ENCODE results near the gene PDE7B. TPM values are rescaled to one million over a fixed set of nuclear protein-coding genes. Genes with fewer than 3 reads are reported as not detected.

Gene PDE7B
- total RNA-seq, 1 donor from 2014 or later = 0.84 TPM

GRCh38 chr6:136160250-136160649, 308.7 kb downstream of the PDE7B start:
- Histone ChIP-seq H3K36me3 (ENCODE audit: control insufficient read depth, insufficient read depth, low read length) (no peaks in the 10 kb centered on the region), H3K4me3 (ENCODE audit: low read depth, low read length) (no peak overlapping the region), H3K27me3 (ENCODE audit: control insufficient read depth, insufficient read depth, low read length) (no peaks in the 10 kb centered on the region)
- DNase-seq (ENCODE audit: low read depth) = no peak
- no peak for TF ChIP-seq CTCF (IDR thresholded peaks at IDR 0.05; ENCODE audit: insufficient read depth, low read length, poor library complexity, severe bottlenecking)

DNA sequence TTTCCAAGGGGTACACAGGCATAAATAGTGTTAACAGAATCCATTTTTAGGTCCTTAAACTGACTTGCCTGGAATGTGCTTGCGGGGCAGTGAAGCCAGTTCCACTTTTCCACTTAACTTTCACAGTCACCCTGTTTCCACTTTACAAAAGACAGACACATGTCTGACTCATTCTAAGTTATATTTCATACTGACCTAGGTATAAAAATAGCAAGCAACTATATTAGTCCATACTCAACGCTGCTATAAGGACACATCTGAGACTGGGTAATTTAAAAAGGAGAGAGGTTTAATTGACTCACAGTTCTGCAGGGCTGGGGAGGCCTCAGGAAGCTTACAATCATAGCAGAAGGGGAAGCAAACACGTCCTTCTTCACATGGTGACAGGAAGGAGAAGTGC, 310.4 kb downstream of the PDE7B start:
- Histone ChIP-seq H3K27me3 (ENCODE audit: control insufficient read depth, insufficient read depth, low read length) (no peaks in the 10 kb centered on the region), H3K36me3 (ENCODE audit: control insufficient read depth, insufficient read depth, low read length) (no peaks in the 10 kb centered on the region), H3K4me3 (ENCODE audit: low read depth, low read length) (no peak overlapping the region)
- TF ChIP-seq CTCF (IDR thresholded peaks at IDR 0.05; ENCODE audit: insufficient read depth, low read length, poor library complexity, severe bottlenecking) = no peak
- no peak for DNase-seq (ENCODE audit: low read depth)

GRCh38 chr6:136163260-136163659, 311.8 kb downstream of the PDE7B start:
- no peak for DNase-seq (ENCODE audit: low read depth)
- no peak for TF ChIP-seq CTCF (IDR thresholded peaks at IDR 0.05; ENCODE audit: insufficient read depth, low read length, poor library complexity, severe bottlenecking)
- Histone ChIP-seq H3K27me3 (ENCODE audit: control insufficient read depth, insufficient read depth, low read length) (no peaks in the 10 kb centered on the region), H3K36me3 (ENCODE audit: control insufficient read depth, insufficient read depth, low read length) (no peaks in the 10 kb centered on the region), H3K4me3 (ENCODE audit: low read depth, low read length) (no peak overlapping the region)

DNA sequence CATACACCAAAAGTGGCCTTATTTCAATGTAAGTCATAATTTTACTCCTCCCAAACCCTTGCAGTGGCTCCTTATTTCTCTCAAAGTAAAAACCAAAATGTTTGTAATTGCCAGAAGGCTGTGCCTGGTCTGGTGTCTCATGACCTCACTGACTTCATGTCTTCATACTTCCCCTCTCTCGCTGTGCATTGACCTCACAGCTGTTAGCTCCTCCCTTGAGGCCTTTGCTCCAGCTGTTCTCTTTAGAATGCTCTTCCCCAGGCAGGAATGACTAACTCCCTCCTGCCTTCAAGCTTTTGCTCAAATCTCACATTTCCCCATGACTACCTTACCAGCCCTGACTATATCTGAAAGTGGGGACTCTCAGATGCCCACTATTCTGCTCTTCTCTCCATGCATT, 315.3 kb downstream of the PDE7B start:
- no peak for DNase-seq (ENCODE audit: low read depth)
- no peak for TF ChIP-seq CTCF (IDR thresholded peaks at IDR 0.05; ENCODE audit: insufficient read depth, low read length, poor library complexity, severe bottlenecking)

DNA sequence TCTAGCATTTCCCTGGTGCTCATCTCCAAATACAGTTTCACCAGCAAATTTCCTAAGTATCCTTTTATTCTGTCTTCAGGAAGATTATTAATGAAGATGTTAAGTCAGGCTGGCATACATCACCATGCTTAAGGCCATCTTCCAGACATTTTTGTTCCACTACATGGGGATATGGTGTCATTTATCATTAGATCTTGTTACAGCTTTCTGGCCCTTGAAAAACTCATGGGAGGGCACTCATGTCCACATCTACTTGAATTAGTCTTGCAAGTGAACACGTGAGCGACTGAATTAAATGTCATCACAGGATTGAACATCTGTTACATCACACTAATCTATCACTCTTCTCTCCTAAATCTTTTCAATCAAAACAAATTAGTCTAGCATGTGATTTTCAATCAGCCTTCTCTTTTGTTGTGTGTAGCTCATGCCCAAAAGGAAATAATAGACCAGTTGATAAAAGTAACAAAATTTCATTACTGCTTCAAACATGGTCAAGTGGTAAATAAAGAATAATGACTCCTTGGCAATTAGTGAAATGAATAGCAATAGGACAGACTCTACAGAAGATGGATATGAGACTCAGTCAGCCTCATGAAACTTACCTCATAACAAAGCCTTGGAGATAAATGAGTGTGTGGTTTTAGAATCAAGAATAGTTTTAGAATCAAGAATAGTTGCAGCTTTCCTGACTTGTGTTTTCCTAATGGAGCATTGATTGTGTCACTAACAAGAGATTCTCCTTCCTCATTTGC, 318.1 kb downstream of the PDE7B start:
- no peak for TF ChIP-seq CTCF (IDR thresholded peaks at IDR 0.05; ENCODE audit: insufficient read depth, low read length, poor library complexity, severe bottlenecking)
- no peaks in the 10 kb centered on the region for H3K27me3 ChIP-seq (ENCODE audit: control insufficient read depth, insufficient read depth, low read length)
- H3K4me3 ChIP-seq (ENCODE audit: low read depth, low read length) = no peak overlapping the region
- no peaks in the 10 kb centered on the region for H3K36me3 ChIP-seq (ENCODE audit: control insufficient read depth, insufficient read depth, low read length)
- no peak for DNase-seq (ENCODE audit: low read depth)

More for the DNA sequence above, 315.3 kb downstream of the PDE7B start:
- Histone ChIP-seq H3K36me3 (ENCODE audit: control insufficient read depth, insufficient read depth, low read length) (no peaks in the 10 kb centered on the region), H3K4me3 (ENCODE audit: low read depth, low read length) (no peak overlapping the region), H3K27me3 (ENCODE audit: control insufficient read depth, insufficient read depth, low read length) (no peaks in the 10 kb centered on the region)

- H3K36me3 ChIP-seq (ENCODE audit: control insufficient read depth, insufficient read depth, low read length) = no peaks in the 10 kb centered on the region
- no peaks in the 10 kb centered on the region for H3K27me3 ChIP-seq (ENCODE audit: control insufficient read depth, insufficient read depth, low read length)
- DNase-seq (ENCODE audit: low read depth) = no peak
- no peak for TF ChIP-seq CTCF (IDR thresholded peaks at IDR 0.05; ENCODE audit: insufficient read depth, low read length, poor library complexity, severe bottlenecking)
- H3K4me3 ChIP-seq (ENCODE audit: low read depth, low read length) = no peak overlapping the region
Measured at GRCh38 chr6:136171231-136171630, 319.7 kb downstream of the PDE7B start.

All from kidney epithelial cell (primary cell).